HG03159 (cell line): ENCODE data around the gene GLT1D1.
A peak's percentile ranks its signal among the peaks of the same experiment; 100 is the strongest.

Experiments
- ATAC-seq: cut with Tn5 transposase; IDR thresholded peaks from one replicate; pipeline ENCODE4 v1.9.1; 2021; ENCODE audit warnings: mild to moderate bottlenecking, moderate library complexity; ENCODE audit not compliant: unreplicated experiment

The GLT1D1 gene

DNA sequence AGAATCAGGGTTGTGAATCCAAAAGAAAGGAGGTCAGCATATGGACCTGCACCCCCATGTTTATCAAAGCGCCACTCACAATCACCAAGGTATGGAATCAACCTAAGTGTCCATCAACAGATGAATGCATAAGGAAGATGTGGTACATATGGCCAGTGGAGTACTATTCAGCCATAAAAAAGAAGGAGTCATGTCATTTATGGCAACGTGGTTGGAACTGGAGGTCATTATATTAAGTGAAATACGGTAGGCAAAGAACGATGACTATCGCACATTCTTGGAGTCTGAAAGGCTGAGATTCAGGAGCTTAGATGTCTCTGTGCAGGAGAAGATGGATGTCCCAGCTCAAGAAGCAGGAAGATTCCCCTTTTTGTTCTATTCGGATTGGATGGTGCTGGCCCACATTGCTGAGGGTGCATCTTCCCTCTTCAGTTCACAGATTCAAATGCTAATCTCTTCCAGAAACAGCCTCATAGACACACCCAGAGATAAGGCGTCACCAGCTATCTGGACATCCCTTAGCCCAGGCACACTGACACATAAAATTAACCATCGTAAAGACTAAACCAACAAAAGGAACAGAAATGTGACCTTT lies 108.1 kb downstream of the GLT1D1 start:
- no peak for ATAC-seq

DNA sequence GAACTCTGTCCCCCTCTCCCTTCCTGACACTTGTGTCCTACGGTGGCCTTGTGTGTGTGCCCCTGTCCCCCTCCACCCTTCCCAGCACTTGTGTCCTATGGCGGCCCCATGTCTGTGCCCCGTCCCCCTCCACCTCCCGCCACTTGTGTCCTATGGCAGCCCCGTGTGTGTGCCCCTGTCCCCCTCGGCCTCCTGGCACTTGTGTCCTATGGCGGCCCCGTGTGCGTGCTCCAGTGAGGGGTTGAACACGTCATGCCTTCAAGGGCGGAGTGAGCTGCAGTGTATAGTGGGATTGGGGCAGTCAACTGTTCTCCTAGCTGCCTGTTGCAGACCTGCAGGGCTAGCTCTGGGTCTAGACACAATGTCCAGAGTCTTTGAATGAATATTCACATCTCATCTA lies 108.7 kb downstream of the GLT1D1 start:
- ATAC-seq = no peak

DNA sequence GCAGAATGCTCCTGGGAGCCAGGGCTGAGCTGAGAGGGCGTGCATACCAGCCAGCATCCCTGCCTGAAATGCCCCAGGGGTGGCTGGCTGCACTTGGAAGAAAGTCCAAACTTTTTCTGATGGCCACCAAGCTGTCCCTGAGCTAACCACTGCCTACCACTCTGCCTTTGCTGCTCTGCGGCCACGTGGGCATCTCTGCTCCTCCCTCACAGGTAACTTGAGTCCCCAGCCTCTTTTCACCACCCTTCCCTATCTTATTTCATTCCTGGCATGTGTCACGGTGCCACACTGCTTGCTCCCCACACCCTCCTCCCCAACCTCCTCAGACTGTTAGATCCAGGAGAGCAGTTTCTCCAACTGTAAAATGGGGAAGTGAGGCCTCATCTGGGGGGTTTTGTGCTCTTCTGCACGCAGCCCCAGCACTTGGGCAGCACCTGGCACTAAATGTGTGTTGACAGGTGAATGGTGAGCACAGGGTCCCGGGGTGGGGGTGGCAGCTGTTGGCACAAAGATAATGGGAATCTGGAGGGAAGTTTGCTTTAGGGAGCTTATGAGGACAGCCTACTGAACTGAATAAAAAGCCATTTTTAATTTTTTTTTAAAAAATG lies 113.0 kb downstream of the GLT1D1 start:
- peak; percentile 35 for ATAC-seq

DNA sequence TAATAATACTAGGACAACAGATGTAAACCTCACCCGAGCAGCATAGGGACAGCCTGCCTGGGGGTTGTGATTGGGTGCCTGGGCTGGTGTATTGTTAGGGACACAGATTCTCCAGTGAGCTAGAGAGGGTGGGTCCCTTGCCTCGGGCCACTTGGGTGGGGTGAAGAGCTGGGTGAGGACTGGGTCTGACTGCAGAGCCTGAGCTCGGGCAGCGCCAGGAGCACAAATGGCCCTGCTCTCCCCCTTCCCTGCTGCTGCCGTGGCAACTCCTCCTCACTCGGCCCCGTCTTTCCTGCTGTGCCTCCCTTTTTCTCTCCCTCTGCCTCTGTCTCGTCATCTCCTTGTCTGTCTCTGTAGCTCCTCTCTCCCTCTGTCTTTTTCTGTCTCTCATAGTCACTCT lies 115.4 kb downstream of the GLT1D1 start:
- no peak for ATAC-seq

GRCh38 chr12:128969480-128970055 lies 116.3 kb downstream of the GLT1D1 start:
- peak; percentile 85 for ATAC-seq

DNA sequence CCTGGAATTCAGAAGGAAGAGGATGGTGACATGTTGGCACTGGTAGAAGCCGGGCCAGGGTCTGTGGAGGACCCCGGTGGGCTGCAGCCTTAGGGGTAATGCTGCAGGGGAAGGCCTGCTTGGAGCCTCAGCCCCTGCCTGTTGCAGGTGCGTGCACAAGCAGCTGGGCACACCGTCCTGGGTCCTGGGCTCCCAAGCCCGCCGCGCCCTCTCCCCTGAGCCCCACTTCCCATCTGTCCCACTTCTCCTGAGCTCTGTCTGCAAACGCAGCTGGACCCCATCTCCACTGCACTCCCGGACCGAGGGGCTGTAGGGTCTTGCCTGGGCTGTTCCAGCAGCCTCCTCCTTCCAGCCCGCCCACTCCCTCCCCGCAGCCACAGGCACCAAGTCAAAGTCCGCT lies 116.8 kb downstream of the GLT1D1 start:
- no peak for ATAC-seq

GRCh38 chr12:128970941-128971340 lies 117.7 kb downstream of the GLT1D1 start:
- no peak for ATAC-seq

DNA sequence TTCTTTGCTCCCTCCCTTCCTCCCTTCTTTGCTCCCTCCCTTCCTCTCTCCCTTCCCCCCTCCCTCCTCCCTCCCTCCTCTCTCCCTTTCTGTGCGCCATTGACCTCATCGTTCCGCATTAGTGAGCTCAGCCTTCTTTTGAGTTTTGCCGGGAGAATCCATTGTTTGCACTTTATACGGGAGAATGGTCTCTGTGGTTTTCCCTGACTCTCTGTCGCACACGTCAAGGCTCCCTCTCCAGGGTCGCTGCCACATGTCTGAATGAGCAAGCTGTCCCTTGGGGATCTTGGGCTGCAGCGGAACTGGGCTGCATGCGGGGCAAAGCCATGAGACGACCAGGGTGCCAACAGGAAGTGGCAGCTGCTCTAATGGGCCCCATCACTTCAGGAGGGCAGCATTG lies 118.5 kb downstream of the GLT1D1 start:
- no peak for ATAC-seq

GRCh38 chr12:128973883-128974681 lies 120.8 kb downstream of the GLT1D1 start:
- ATAC-seq = no peak

DNA sequence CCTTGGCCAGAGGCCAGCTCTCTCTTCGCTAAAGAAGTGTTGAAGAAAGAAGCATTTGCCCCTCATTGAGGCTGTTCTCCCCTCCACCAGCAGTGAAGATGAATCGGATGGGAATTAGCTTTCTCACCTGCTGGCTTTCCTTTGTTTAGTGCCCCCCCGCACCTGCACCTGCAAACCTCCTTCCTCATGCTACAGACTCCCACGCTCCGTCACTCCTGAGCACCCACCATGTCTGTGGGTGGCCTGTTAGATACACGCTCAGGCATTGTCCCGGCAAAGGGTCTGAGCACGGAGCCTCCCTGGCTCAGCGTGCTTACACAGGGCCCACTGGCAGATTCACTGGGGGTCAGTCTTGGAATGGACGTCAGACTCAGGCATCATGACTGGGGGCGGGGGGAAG lies 121.6 kb downstream of the GLT1D1 start:
- no peak for ATAC-seq

- no peak for ATAC-seq
Observed at GRCh38 chr12:128976120-128976738, 123.0 kb downstream of the GLT1D1 start.

GRCh38 chr12:128977441-128977840 lies 124.2 kb downstream of the GLT1D1 start:
- ATAC-seq = no peak

GRCh38 chr12:128978067-128978466 lies 124.8 kb downstream of the GLT1D1 start:
- ATAC-seq = no peak

- ATAC-seq = no peak
Observed at GRCh38 chr12:128980623-128981022, 127.3 kb downstream of the GLT1D1 start.

DNA sequence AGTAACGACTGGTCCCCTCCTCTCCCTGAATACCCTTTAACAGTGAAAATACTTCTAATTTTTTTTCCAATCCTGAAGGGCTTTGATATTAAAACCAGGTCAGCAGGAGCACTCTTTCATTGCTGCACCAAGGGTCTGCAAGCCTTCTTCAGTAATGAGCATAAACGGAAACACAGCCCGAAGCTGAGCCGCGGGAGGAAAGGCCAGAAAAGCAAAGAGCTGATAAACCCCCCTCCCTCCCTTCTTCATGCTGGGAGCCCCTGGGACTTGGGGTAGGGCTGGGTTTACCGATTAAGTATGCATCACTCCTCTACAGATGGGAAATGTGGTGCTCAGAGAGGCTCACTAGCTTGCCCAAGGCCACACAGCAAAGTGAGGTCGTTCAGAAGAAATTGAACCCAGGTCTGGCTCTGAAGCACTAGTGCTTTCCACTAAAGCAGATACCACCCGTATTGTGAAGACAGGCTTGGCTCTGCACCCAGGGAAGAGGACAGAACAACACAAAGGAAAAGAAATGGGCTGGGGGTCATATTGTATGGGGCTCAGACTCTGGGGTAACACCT lies 128.8 kb downstream of the GLT1D1 start:
- ATAC-seq = no peak

- no peak for ATAC-seq
Observed at GRCh38 chr12:128982933-128983332, 129.7 kb downstream of the GLT1D1 start.

GRCh38 chr12:128983371-128983770 lies 130.1 kb downstream of the GLT1D1 start:
- no peak for ATAC-seq

DNA sequence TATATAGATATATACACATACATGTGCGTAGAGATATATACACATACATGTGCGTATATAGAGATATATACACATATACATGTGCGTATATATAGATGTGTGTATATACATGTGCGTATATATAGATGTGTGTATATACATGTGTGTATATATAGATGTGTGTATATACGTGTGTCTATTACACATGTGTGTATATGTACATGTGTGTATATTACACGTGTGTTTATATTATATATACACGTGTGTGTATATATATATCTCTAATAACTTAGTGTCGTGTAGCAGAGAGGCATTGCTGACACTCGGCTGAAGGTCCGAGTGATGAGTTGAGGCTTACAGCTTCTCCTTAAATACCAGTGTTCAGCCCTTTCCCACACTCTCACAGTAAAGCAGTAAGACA lies 133.7 kb downstream of the GLT1D1 start:
- no peak for ATAC-seq

DNA sequence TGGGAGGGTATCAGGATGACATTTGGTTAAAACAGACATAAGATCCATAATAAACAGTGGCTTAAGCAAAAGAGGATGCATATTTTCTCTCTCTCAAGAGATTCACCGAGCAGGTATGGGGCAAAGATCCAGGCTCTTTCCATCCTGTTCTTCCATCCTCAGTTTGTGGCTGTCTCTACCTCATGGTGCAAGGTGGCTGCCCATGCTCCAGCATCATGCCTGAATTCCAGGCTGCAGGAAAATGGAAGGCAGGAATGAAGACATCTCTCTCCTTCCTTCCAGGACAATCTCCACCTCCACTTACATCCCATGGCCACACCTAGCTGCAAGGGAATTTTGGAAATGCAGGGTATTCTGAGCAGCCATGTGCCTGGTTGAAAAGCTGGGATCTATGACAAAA lies 136.0 kb downstream of the GLT1D1 start:
- no peak for ATAC-seq

DNA sequence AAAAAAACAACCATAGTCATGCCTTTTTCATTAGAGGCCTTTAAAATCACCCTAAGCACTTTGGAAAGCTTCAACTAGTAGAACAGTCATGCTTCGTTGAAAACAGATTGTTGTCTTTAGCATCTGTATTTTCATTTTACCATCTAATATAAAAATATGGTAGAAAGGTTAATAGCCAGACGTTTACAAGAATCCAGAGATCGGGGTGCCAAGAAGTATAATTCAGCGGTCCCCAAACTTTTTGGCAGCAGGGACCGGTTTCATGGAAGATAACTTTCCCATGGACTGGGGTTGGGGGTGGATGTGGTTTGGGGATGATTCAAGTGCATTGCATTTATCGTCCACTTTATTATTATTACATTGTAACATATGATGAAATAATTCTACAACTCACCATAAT lies 138.4 kb downstream of the GLT1D1 start:
- no peak for ATAC-seq

- ATAC-seq = no peak
Observed at GRCh38 chr12:128992116-128992515, 138.8 kb downstream of the GLT1D1 start.
